HG03025 (cell line): ENCODE data around the gene ANKK1.

ENCODE experiments used
- ATAC-seq: cut with Tn5 transposase; IDR thresholded peaks from one replicate; pipeline ENCODE4 v1.9.1; 2021; ENCODE audit warnings: mild to moderate bottlenecking, moderate library complexity; ENCODE audit not compliant: unreplicated experiment, low FRiP score

Gene ANKK1

DNA sequence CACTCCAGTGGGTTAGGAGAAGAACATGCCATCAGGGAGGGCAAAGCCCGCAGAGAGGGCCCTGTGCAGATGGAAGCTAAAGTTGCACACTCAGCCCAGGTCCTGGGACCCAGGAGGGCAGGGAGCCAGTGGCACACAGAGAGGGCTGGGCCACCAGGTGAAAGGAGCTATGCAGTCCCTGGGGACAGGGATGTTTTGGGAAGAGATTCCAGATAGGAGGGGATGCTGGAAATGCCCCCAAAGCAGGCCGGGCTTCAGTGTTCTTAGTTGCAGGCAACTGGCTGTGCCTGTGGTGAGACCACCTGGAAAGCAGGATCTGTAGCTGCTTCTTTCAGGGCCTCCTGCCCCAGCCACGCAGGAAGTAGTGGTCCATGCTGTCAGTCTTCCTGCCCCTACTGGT, 19.6 kb downstream of the ANKK1 start:
- no peak for ATAC-seq

DNA sequence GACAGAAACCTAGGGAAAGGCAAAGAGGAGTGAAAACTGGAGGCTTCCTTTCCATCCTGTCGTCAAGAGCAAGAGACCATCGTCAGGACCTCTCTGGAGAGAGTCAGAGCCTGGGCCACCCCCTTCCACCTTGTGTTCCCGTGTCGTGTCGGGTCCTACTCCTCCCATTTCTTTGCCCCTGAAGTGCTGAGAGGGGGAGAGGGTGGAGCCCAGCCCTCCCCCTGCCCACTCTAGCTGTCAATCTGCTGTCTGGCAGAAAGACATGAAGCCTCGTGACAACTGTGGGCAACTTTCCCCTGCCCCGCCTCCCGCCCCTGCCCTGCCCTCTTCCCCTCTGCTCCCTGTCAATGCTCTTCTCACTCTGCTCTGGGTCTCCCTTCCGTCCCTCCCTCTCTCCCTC, 20.6 kb downstream of the ANKK1 start:
- no peak for ATAC-seq

DNA sequence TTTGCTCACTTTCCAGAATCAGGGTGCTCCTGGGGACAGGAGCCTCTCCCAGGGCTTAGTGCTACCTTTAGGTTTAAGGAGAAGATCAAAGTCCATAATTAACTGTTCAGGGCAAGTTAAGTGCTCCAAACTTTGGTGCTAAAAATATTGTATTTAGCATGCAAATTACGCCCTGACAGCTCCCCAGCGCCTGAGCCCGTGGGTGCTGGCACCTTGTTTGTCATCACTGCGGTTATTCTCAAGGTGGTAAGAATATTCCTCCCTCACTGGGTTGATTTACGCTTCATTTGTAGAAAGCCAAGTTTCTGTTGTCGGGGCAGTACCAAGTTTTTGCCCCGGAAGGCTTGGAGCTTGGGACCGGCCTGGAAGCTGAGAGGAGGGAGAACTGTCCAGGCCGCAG, 21.3 kb downstream of the ANKK1 start:
- ATAC-seq: no peak

DNA sequence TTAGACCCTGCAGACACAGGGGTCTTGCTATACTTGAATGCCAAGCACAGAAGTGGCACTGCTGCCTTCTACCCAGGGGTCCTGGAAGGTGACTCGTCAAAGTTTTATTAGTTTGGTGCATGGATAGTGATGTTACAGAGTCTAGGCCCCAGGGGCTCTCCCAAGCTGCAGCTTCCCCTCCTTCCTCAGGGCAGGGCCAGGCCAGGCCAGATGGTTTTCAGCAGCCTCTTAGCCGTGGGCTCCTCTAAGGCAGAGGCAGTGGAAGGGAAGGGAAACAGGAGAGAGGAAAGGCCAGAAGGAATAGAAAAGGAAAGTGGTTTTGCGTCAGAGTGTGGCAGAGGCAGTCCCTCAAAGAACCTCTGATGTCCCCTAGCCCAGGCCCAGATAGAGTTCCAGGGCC, 21.9 kb downstream of the ANKK1 start:
- no peak for ATAC-seq

GRCh38 chr11:113410414-113411135, 23.0 kb downstream of the ANKK1 start:
- no peak for ATAC-seq

- no peak for ATAC-seq
Observed at GRCh38 chr11:113411536-113411935, 24.0 kb downstream of the ANKK1 start.

- no peak for ATAC-seq
Observed at GRCh38 chr11:113412675-113413074, 25.1 kb downstream of the ANKK1 start.

DNA sequence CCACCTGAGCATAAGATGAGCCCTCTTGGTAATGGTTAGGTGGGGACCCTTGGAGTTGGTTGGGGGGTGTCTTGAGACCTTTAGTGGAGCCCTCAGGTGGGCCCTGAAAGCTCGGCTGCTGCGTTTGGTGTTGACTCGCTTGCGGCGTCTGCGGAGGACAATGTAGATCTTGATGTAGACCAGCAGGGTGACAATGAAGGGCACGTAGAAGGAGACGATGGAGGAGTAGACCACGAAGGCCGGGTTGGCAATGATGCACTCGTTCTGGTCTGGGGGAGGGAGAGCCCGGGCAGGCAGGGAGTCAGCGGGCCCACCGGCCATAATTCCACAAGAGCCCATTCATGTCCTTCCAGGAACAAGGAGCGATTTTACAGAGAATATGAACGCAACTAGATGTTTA, 27.8 kb downstream of the ANKK1 start:
- no peak for ATAC-seq

DNA sequence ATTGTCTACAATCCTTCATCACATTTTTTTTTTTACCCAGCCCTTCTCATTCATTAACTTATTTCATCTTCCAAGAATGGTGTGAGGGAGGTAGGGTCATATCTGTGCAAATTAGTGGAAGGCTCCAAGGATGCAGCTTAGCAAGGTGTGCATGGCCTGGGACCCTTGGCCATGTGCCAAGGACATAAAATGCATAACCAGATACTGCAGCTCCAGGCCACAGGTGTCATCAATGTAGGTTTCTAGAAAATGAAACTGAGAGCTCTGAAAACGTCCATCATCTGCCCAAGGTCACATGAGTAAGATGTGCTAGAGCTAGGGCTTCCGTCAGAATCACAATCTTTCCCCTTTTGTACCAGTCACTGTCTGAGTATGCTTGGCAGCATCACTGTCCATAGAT, 29.8 kb downstream of the ANKK1 start:
- ATAC-seq: no peak

DNA sequence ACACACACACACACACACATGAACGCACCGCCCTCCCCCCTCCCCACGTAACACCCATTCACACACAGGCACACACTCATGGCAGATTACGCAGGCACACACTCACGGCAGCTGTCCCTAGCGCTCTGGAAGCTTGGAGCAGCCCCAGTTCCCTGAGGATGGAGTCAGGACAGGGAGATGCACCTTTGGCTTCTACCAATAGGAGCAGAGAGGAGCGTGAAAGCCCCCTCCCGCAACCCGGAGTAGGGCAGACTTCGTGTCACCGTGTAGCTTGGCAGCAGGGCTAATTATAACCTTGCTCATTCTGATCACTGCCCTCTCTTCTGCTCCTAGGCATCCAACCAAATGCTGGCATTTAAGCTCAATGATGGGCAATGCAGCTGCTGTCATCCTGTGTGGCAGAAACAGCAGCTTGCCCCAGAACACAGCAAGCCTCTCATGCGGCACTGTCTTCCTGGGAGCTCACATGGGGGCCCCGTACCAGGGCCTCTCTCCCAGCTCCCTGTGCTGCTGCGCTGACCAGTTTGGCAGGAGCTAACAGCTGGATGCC, 31.9 kb downstream of the ANKK1 start:
- no peak for ATAC-seq

DNA sequence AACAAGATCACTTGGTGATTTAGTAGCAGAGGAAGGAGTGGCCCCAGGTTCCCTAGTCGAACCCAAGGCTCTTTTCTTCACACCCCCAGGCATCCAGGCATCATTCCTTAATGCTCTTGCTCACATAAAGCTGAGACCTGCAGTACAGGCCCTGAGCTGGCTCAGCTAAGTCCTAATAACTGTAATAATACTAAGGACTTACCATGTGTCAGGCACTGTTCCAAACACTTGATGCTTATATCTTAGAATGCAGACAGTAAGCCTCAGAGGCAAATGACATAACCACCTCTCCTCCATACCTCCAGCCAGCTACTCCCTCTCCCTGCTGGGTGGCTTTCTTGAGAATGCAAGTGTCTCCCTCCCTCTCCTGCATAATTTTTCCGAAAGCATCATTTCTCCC, 33.2 kb downstream of the ANKK1 start:
- ATAC-seq: no peak

DNA sequence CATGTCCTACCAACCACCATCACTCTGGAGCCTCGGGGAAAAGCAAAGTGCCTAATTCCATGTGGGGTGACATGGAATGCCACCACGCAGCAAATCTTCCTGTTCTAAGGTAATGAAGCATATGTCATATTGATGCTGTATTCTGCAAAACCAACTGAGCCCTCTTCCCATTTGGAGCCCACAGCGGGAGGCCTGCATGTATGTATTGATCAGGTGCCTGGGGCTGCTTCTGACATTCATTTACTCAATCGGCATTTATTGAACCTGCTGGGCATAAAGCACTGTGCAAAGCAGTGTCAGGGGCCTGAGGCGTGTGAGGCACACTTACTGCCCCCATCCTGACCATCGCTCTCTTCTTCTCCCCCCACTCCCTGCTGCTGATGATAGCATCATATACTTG, 39.1 kb downstream of the ANKK1 start:
- no peak for ATAC-seq

GRCh38 chr11:113431746-113432145, 44.2 kb downstream of the ANKK1 start:
- no peak for ATAC-seq

GRCh38 chr11:113435190-113435968, 47.8 kb downstream of the ANKK1 start:
- no peak for ATAC-seq

DNA sequence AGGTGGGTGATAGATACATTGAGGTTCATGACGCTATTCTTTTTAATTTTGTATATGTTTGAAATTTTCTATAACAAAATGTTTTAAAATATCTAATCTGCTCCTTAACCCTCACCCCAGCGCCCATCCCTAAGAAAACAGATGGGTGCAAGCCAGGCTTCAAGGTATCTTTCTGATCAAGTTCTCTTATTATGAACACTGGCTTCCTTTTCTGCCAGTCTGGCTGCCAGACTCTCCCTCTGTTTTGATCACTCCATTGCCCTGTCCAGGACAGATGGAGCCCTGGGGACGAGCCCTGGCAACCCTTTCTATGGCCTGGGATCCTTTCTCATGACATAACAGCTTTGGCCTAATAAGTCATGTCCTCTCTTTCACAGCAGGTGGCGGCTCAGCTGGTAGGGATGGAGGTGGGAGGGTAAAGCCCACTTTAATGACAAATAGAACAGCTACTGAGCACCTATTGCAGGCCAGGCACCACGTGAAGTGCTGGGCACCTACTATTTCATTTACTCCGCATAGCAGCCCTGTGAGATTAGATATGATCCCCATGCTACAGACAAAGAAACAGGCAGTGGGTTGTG, 49.2 kb downstream of the ANKK1 start:
- no peak for ATAC-seq

DNA sequence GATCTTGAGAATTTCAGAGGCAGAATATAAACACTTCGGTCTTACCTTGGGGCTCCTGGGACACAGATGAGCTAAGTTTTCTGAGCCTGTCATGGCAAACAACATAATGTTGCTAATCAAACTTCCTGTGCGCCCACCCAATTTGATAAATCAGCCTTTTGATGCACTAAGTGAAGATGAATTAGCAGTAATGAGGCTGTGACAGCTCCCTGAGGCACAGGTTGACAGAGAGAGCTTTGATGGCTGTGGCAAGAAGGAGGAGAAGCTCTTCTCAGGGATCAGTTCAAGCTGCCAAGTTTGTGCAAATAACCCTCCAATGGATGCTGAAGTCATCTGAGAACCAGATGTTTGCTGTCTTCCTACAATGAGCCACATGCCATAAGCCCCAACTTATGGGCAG, 53.2 kb downstream of the ANKK1 start:
- no peak for ATAC-seq

DNA sequence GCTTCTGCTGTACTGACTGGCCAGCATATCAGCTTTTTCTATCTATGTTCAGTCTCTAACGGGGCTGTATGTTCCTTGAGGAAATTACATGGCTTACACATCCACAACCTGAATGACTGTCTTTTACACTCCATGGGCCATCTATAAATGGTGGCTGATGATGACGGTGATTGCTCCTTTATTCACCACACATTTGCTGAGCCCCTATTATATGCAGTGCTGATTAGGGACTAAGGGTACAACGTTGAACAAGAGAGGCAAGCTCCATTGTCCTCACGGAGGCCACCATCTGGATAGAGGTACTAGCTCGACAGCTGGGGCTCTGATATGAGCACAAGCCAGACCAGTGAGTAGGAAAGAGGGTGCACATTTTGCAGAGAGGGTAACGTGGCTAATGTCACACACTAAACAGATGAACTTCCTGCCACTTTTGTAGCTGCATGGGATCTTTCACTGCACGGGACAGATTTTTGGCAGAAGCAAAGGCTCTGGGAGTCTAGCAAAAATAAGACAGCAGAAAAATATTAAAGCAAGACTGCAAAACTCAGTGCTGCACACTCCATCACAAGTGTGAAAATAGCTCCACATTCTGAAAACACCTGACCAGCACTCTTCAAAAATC, 57.0 kb downstream of the ANKK1 start:
- ATAC-seq: no peak

DNA sequence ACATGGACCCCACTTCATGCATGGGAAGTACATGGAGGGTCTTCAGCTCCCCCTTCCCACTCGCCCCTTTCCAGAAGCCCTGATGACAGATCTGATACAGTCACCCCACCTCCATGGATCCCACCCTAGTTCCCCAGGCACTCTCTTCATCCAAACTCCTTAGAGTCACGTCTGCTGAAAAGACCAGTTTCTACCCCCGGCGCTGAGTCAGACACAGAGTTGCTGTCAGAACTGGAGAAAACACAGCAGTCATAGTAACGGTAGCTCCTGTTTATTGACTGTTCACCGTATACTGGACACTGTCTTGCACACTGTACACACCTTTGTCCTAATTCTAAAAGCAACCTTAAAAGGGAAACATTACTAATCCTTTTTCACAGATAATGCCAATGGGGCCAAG, 58.5 kb downstream of the ANKK1 start:
- peak; percentile 60 for ATAC-seq

DNA sequence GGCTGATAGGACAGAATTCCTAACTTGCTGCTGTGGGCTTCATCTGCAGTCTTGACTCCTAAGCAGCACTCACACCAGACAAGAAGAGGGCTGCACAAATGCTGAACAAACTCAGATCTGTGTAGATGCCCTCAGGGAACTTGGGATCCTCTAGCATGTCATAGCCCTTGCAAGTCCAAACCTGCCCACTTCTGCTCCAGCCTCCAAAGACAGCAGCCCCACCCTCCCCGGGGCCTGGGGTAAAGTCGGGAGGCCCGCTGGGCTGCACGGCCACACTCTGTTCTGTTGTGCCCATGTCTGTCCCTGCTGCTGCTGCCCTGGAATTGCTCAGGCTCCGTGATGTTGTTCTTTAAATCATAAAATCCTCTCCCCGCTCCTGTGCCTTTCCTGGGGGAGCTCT, 59.4 kb downstream of the ANKK1 start:
- no peak for ATAC-seq

GRCh38 chr11:113447621-113448315, 60.2 kb downstream of the ANKK1 start:
- ATAC-seq: no peak

DNA sequence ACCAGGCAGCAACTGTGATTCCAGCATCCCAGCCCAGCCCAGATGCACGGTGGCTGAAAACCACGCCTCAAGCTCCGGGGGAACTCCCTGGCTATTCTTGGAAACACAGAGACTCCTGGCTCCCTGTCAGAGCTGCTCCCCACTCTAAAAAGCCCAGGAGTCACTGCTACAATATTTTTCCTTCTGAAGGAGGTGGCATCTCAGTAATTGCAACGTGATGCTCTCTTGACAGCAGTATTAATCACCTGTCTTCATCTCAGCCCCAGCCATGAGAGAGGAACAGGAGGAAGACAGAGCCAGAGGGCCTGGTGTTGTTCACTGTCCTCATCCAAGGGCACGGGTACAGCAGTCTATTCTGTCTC, 60.7 kb downstream of the ANKK1 start:
- ATAC-seq: no peak
